ENCODE data around the gene KCTD12. TPM values are rescaled to one million over a fixed set of nuclear protein-coding genes. Genes with fewer than 3 reads are reported as not detected.

Gene KCTD12
- total RNA-seq, 1 experiment from 2014 or later, result 6.7 TPM

DNA sequence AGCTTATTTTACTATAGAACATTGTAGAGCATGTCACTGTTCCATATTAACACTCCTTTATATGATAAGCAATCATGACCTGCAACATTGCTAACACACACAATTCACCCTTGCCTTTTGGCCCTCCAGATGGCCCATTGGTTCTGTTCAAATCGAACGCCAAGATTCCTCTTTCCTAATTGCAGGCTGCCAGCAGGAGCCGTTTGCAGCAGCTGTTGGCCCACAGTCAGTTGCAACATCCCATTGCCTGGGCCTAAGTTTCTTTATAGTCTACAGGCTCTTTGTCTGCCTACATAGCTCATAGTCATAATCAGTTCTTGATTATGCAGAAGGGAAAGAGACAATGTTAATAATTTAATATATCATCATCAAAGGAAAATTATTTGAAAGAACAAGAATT lies 37.6 kb downstream of the KCTD12 start:
- ChIA-PET POLR2A (no interaction called here), CTCF (no interaction called here)
- Mint-ChIP-seq H3K27ac (no peak overlapping the region), H3K4me3 (no peak overlapping the region), H3K4me1 (no peaks in the 10 kb centered on the region), H3K9me3 (no peaks in the 10 kb centered on the region), H3K36me3 (no peaks in the 10 kb centered on the region), H3K27me3 (ENCODE audit: low read depth) (no peaks in the 10 kb centered on the region)
- TF ChIP-seq, protein P1, sequence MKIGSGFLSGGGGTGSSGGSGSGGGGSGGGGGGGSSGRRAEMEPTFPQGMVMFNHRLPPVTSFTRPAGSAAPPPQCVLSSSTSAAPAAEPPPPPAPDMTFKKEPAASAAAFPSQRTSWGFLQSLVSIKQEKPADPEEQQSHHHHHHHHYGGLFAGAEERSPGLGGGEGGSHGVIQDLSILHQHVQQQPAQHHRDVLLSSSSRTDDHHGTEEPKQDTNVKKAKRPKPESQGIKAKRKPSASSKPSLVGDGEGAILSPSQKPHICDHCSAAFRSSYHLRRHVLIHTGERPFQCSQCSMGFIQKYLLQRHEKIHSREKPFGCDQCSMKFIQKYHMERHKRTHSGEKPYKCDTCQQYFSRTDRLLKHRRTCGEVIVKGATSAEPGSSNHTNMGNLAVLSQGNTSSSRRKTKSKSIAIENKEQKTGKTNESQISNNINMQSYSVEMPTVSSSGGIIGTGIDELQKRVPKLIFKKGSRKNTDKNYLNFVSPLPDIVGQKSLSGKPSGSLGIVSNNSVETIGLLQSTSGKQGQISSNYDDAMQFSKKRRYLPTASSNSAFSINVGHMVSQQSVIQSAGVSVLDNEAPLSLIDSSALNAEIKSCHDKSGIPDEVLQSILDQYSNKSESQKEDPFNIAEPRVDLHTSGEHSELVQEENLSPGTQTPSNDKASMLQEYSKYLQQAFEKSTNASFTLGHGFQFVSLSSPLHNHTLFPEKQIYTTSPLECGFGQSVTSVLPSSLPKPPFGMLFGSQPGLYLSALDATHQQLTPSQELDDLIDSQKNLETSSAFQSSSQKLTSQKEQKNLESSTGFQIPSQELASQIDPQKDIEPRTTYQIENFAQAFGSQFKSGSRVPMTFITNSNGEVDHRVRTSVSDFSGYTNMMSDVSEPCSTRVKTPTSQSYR (CRISPR knock-in tag; IDR thresholded peaks at IDR 0.05), result no peak
- TF ChIP-seq SOX15 (CRISPR knock-in tag; IDR thresholded peaks at IDR 0.05), result no peak
- no peak for TF ChIP-seq SMAD4 (CRISPR knock-in tag; IDR thresholded peaks at IDR 0.05)
- TF ChIP-seq ZNF232 (CRISPR knock-in tag; IDR thresholded peaks at IDR 0.05), result no peak
- no peak for TF ChIP-seq MYBL2 (CRISPR knock-in tag; IDR thresholded peaks at IDR 0.05)
- no peak for TF ChIP-seq ZNF396 (CRISPR knock-in tag; IDR thresholded peaks at IDR 0.05; ENCODE audit: borderline replicate concordance)
- TF ChIP-seq CREM (CRISPR knock-in tag; IDR thresholded peaks at IDR 0.05), result no peak
- no peak for TF ChIP-seq ZNF423 (CRISPR knock-in tag; IDR thresholded peaks at IDR 0.05)
- DNase-seq (ENCODE audit: low spot score), result no peak
- no peak for ATAC-seq

DNA sequence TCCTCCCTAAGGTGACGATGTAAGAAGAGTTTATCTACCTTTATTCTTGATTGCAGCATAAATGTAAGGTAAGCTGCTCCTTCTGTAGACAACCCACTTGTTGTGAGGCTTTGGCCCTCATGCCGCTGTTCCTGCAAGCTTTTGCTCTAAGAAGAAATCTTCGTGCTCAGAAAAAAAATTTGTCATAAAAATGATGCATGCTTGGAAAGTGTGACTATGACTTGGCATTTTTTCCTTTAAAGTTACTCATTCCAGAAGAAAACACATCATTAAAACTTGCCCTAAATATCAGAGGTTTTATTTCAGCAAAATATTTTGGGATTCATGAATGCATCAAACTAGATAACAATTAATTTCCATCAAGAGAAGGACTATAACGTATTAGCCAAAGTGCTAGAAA lies 39.8 kb downstream of the KCTD12 start:
- Mint-ChIP-seq H3K36me3 (no peaks in the 10 kb centered on the region), H3K27ac (no peak overlapping the region), H3K4me3 (no peak overlapping the region), H3K27me3 (ENCODE audit: low read depth) (no peaks in the 10 kb centered on the region), H3K4me1 (peaks cover 4% of the 10 kb centered on the region), H3K9me3 (peaks cover 11% of the 10 kb centered on the region)
- TF ChIP-seq CBFB (CRISPR knock-in tag; IDR thresholded peaks at IDR 0.05; ENCODE audit: low read depth) (no peak), ZNF416 (CRISPR knock-in tag; IDR thresholded peaks at IDR 0.05) (no peak), NFE2L1 (CRISPR knock-in tag; IDR thresholded peaks at IDR 0.05) (no peak), NFYB (CRISPR knock-in tag; conservative IDR thresholded peaks at IDR 0.05; ENCODE audit: low read depth) (no peak), ZNF396 (CRISPR knock-in tag; IDR thresholded peaks at IDR 0.05; ENCODE audit: borderline replicate concordance) (no peak)
- TF ChIP-seq, protein P1 (CRISPR knock-in tag; IDR thresholded peaks at IDR 0.05), result no peak
- TF ChIP-seq, protein P2, sequence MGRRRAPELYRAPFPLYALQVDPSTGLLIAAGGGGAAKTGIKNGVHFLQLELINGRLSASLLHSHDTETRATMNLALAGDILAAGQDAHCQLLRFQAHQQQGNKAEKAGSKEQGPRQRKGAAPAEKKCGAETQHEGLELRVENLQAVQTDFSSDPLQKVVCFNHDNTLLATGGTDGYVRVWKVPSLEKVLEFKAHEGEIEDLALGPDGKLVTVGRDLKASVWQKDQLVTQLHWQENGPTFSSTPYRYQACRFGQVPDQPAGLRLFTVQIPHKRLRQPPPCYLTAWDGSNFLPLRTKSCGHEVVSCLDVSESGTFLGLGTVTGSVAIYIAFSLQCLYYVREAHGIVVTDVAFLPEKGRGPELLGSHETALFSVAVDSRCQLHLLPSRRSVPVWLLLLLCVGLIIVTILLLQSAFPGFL (CRISPR knock-in tag; IDR thresholded peaks at IDR 0.05; ENCODE audit: borderline replicate concordance), result no peak
- TF ChIP-seq, protein P3, sequence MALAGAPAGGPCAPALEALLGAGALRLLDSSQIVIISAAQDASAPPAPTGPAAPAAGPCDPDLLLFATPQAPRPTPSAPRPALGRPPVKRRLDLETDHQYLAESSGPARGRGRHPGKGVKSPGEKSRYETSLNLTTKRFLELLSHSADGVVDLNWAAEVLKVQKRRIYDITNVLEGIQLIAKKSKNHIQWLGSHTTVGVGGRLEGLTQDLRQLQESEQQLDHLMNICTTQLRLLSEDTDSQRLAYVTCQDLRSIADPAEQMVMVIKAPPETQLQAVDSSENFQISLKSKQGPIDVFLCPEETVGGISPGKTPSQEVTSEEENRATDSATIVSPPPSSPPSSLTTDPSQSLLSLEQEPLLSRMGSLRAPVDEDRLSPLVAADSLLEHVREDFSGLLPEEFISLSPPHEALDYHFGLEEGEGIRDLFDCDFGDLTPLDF (CRISPR knock-in tag; IDR thresholded peaks at IDR 0.05), result no peak
- no peak for ATAC-seq
- DNase-seq (ENCODE audit: low spot score), result no peak
- POLR2A ChIA-PET, result no interaction called here
- CTCF ChIA-PET, result no interaction called here

DNA sequence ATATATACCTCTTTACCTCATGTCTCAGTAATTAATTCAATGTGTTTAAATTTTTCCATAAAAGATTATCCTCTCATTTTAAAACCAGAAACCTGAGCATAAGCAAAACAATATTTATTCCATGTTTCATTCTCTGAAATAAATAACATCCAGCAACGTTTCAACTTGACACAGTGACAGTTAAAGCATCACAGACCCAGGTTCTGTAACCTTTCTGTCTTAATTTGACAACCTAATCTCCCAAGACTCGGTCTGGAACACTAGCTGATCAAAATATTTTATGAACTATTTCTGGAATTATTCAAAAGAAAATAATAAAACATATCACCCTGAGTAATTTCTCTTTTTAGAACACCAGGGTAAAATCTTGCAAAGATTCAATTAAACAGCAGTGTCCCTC lies 40.3 kb downstream of the KCTD12 start:
- Mint-ChIP-seq H3K4me1 (peaks cover 4% of the 10 kb centered on the region), H3K4me3 (no peak overlapping the region), H3K36me3 (no peaks in the 10 kb centered on the region), H3K27me3 (ENCODE audit: low read depth) (no peaks in the 10 kb centered on the region), H3K27ac (no peak overlapping the region), H3K9me3 (peaks cover 11% of the 10 kb centered on the region)
- ATAC-seq (no peak), DNase-seq (ENCODE audit: low spot score) (no peak)
- POLR2A ChIA-PET, result no interaction called here
- CTCF ChIA-PET, result no interaction called here
- TF ChIP-seq ZBTB21 (CRISPR knock-in tag; IDR thresholded peaks at IDR 0.05; ENCODE audit: borderline replicate concordance), result no peak
- no peak for TF ChIP-seq HMGA2 (CRISPR knock-in tag; IDR thresholded peaks at IDR 0.05)
- no peak for TF ChIP-seq ZNF317 (CRISPR knock-in tag; IDR thresholded peaks at IDR 0.05; ENCODE audit: borderline replicate concordance, low read depth)
- TF ChIP-seq RELA (CRISPR knock-in tag; IDR thresholded peaks at IDR 0.05; ENCODE audit: borderline replicate concordance), result no peak
- TF ChIP-seq, protein P4, sequence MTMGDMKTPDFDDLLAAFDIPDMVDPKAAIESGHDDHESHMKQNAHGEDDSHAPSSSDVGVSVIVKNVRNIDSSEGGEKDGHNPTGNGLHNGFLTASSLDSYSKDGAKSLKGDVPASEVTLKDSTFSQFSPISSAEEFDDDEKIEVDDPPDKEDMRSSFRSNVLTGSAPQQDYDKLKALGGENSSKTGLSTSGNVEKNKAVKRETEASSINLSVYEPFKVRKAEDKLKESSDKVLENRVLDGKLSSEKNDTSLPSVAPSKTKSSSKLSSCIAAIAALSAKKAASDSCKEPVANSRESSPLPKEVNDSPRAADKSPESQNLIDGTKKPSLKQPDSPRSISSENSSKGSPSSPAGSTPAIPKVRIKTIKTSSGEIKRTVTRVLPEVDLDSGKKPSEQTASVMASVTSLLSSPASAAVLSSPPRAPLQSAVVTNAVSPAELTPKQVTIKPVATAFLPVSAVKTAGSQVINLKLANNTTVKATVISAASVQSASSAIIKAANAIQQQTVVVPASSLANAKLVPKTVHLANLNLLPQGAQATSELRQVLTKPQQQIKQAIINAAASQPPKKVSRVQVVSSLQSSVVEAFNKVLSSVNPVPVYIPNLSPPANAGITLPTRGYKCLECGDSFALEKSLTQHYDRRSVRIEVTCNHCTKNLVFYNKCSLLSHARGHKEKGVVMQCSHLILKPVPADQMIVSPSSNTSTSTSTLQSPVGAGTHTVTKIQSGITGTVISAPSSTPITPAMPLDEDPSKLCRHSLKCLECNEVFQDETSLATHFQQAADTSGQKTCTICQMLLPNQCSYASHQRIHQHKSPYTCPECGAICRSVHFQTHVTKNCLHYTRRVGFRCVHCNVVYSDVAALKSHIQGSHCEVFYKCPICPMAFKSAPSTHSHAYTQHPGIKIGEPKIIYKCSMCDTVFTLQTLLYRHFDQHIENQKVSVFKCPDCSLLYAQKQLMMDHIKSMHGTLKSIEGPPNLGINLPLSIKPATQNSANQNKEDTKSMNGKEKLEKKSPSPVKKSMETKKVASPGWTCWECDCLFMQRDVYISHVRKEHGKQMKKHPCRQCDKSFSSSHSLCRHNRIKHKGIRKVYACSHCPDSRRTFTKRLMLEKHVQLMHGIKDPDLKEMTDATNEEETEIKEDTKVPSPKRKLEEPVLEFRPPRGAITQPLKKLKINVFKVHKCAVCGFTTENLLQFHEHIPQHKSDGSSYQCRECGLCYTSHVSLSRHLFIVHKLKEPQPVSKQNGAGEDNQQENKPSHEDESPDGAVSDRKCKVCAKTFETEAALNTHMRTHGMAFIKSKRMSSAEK (CRISPR knock-in tag; IDR thresholded peaks at IDR 0.05; ENCODE audit: borderline replicate concordance), result no peak
- TF ChIP-seq OVOL2 (CRISPR knock-in tag; IDR thresholded peaks at IDR 0.05; ENCODE audit: borderline replicate concordance), result no peak
- TF ChIP-seq ZNF396 (CRISPR knock-in tag; IDR thresholded peaks at IDR 0.05; ENCODE audit: borderline replicate concordance), result no peak
- TF ChIP-seq ESRRA (CRISPR knock-in tag; IDR thresholded peaks at IDR 0.05; ENCODE audit: borderline replicate concordance), result no peak
- TF ChIP-seq NR1H2 (CRISPR knock-in tag; IDR thresholded peaks at IDR 0.05), result no peak

All from WTC11 (cell line).